NB4 (cell line): ENCODE results near the gene NR0B2.

ENCODE experiments used
- DNase-seq: peaks from one replicate; pipeline ENCODE4 v3.0.0; 2010; ENCODE audit warnings: low read depth
- H3K4me3 ChIP-seq: one replicate; pipeline ENCODE4 v1.5.1; 2011; ENCODE audit warnings: mild to moderate bottlenecking, low read depth, low read length, moderate library complexity
- MYC ChIP-seq: IDR thresholded peaks from 2 replicates; pipeline ENCODE4 v1.6.1; 2011; ENCODE audit warnings: low read depth, low read length
- POLR2A ChIP-seq: IDR thresholded peaks from 2 replicates; pipeline ENCODE4 v1.6.1; 2011; ENCODE audit warnings: mild to moderate bottlenecking; ENCODE audit not compliant: insufficient read length; ENCODE audit errors: extremely low read depth
- TF ChIP-seq, protein P1 (sequence below): IDR thresholded peaks from one replicate; pipeline ENCODE4 v1.5.1; 2012; ENCODE audit warnings: low read depth, low read length
- TF ChIP-seq, protein P2 (sequence below): IDR thresholded peaks from 2 replicates; pipeline ENCODE4 v1.6.1; 2011; ENCODE audit warnings: low read depth, low read length

NR0B2 gene

DNA sequence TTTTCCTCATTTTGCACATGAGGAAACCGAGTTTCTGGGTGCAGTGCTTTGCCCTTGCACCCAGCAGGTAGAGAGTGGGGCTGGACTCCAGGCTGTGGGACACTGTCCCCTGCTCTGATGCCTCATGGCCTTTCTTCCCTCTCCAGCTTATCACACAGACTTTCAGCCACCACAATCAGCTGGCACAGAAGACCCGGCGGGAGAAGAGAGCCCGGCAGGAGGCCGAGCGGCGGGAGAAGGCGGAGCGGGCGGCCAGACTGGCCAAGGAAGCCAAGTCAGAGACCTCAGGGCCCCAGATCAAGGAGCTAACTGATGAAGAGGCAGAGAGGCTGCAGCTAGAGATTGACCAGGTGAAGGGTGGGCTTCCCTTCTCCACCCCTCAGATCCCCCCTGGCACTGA lies 27.5 kb upstream of the NR0B2 start:
- TF ChIP-seq POLR2A (no peak), MYC (no peak)
- TF ChIP-seq, protein P1, sequence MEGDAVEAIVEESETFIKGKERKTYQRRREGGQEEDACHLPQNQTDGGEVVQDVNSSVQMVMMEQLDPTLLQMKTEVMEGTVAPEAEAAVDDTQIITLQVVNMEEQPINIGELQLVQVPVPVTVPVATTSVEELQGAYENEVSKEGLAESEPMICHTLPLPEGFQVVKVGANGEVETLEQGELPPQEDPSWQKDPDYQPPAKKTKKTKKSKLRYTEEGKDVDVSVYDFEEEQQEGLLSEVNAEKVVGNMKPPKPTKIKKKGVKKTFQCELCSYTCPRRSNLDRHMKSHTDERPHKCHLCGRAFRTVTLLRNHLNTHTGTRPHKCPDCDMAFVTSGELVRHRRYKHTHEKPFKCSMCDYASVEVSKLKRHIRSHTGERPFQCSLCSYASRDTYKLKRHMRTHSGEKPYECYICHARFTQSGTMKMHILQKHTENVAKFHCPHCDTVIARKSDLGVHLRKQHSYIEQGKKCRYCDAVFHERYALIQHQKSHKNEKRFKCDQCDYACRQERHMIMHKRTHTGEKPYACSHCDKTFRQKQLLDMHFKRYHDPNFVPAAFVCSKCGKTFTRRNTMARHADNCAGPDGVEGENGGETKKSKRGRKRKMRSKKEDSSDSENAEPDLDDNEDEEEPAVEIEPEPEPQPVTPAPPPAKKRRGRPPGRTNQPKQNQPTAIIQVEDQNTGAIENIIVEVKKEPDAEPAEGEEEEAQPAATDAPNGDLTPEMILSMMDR, result no peak
- TF ChIP-seq, protein P2, sequence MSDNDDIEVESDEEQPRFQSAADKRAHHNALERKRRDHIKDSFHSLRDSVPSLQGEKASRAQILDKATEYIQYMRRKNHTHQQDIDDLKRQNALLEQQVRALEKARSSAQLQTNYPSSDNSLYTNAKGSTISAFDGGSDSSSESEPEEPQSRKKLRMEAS, result no peak
- H3K4me3 ChIP-seq, result no peak overlapping the region
- DNase-seq, result no peak

DNA sequence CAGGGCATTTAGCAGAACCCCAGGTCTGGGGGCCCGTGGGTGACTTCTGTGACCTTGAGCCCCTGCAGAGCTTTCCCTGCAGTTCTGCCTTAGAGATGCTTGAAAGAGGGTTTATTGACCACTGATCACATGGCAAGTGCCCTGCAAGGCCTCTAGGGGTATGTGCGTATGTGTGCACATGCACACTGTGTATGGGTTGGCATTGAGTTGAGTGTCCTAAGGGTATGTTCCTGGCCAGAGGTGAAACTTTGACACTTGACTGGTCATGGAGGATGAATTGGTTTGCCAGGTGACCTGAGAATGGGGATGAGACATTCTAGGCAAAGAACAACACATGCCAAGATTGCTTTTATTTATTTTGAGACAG lies 24.9 kb upstream of the NR0B2 start:
- TF ChIP-seq MYC, result no peak
- no peak for TF ChIP-seq POLR2A
- TF ChIP-seq, protein P1, result no peak
- TF ChIP-seq, protein P2, result no peak
- H3K4me3 ChIP-seq, result no peak overlapping the region
- no peak for DNase-seq

DNA sequence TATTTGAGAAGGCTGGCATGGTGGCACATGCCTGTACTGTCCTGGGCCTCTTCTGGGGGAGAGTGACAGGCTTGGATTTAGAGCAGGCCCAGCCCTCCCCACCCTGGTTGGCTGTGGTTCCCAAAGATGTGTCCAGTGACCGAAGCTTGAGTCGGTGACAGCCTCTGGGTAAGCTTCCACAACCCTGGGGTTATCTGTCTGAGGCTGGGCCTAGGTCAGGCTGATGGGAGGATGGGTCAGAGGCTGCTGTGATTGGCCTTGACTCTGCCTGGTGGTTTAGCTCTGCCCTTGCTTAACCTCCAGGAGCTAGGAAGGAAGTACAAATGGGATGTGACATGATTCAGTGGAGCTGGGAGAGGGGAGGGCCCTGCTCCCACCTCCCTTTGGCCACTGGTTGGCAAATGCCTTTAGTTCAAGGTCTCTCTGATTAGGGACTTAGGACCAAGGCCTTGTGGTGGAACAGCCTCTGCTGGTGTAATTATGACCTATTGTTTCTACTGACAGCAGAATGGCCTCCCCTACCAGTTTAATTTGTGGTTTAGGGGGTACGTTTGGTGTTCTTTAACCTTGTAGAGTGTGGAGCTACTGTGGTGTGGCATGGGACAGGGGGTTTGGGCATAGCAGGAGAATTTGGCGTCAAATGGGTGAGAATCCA lies 24.4 kb upstream of the NR0B2 start:
- no peak overlapping the region for H3K4me3 ChIP-seq
- peak; percentile 21 for DNase-seq
- TF ChIP-seq, protein P1, result no peak
- TF ChIP-seq, protein P2, result no peak
- TF ChIP-seq POLR2A (no peak), MYC (no peak)

DNA sequence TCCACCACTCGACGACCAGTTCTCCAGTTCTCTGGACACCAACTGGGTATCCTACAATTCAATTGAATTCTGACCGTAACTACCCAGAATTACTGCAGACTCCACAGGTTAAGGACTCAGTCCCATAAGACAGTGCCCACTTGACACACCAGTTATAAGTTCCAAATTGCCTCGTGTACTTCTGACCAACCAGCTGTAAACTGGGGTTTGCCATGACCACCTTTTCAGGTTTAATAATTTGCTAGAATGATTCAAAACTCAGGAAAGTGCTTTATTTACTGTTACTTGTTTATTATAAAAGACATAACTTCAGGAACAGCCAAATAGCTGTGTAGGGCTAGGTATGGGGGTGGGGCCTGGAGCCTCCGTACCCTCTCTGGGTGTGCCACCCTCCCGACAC lies 23.0 kb upstream of the NR0B2 start:
- DNase-seq, result no peak
- no peak overlapping the region for H3K4me3 ChIP-seq
- TF ChIP-seq, protein P2, result no peak
- TF ChIP-seq POLR2A, result no peak
- TF ChIP-seq, protein P1, result no peak

DNA sequence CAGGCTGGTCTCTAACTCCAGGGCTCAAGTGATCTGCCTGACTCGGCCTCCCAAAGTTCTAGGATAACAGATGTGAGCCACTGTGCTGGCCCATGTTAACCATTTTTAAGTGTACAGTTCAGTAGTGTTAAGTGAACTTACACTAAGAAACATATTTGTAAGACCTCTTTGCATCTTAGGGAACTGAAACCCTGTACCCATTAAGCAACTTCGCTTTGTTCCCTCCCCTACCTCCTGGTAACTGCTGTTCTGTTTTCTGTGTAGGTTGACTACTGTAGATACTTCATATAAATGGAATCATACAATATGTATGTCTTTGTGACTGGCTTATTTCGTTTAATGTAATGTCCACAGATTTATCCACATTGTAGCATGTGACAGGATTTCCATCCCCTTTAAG lies 18.8 kb upstream of the NR0B2 start:
- no peak for TF ChIP-seq POLR2A
- TF ChIP-seq, protein P1, result no peak
- TF ChIP-seq, protein P2, result no peak
- TF ChIP-seq MYC, result no peak
- no peak overlapping the region for H3K4me3 ChIP-seq
- peak; percentile 47 for DNase-seq

DNA sequence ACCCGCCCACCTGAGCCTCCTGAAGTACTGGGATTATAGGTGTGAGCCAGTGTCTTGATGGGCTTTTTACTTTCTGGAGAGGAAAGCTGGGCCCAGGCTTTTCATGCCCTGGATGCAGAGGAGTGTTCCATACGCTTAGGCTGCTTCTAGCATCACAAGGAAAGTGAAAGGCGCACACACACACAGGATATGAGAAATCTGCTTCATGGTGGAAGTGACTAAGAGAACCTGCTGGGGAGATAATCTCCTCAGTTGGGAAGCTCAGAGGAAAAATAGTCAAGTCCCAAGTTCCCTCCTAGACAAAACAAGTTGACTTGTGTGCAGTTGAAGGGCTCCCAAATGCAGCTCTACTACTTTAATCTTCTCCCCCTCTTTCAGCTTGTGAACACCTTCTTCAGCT lies 9.9 kb upstream of the NR0B2 start:
- no peak for DNase-seq
- H3K4me3 ChIP-seq, result no peak overlapping the region
- no peak for TF ChIP-seq POLR2A
